GM12891 (cell line): ENCODE data around the gene FZR1.

Experiments used
- PAX5 ChIP-seq: IDR thresholded peaks from 2 replicates; pipeline ENCODE4 v1.6.1; 2011; ENCODE audit warnings: low read length, moderate library complexity, mild to moderate bottlenecking; ENCODE audit not compliant: insufficient read depth, severe bottlenecking
- POLR2A ChIP-seq: IDR thresholded peaks from 2 replicates; pipeline ENCODE4 v1.6.1; 2011; ENCODE audit warnings: low read depth, low read length, control low read depth
- POLR2AphosphoS5 ChIP-seq: IDR thresholded peaks from 2 replicates; pipeline ENCODE4 v1.6.1; 2011; ENCODE audit warnings: low read depth, low read length, control low read depth
- SPI1 ChIP-seq: IDR thresholded peaks from 2 replicates; pipeline ENCODE4 v1.6.1; 2011; ENCODE audit warnings: low read depth, low read length, control low read depth
- TAF1 ChIP-seq: IDR thresholded peaks from 2 replicates; pipeline ENCODE4 v1.6.1; 2011; ENCODE audit warnings: low read depth, low read length, control low read depth

DNA sequence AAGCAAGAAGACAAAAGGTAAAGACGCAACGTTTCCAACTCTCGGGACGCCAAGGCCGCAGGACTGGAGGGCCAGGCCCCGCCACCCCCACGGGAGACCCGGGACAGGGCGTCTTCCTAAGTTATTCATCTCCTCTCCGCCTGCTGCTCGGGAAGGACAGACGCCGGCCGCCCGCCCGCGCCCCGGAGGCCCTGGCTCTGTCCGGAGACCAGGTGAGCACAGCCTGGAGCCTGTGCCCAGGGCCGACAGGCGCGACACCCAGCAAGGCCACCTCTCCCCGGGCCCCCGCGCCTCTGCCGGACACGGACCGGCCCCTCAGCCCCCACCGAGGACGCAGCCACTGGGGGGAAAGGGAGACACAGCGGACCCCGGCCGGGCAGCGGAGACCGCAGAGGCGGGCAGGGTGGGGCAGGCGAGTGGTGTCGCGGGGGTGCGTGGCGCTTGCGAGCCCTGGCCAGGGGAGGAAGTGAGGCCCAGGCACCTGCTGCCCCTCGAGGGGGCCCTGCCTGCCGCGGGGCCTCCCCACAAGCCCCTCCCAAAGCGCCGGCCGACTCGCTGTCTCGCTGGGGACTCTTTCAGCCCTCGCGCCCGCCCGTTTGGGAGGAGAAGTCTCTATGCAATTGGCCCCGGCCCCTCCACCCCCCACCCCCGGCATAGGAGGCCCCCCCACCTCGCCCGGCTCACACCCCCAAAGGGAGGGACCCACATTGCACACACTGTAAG is 43.0 kb upstream of the FZR1 start:
- no peak for TF ChIP-seq POLR2A
- no peak for TF ChIP-seq TAF1
- no peak for TF ChIP-seq POLR2AphosphoS5
- TF ChIP-seq SPI1, result no peak
- no peak for TF ChIP-seq PAX5
